PC-3 (cell line): ENCODE measurements around the gene FAM24B. TPM values are rescaled to one million over a fixed set of nuclear protein-coding genes. Genes with fewer than 3 reads are reported as not detected.

Source experiments
- ATAC-seq: fragments of 200-7000 bp; cut with Tn5 transposase; 2 replicates; pipeline ENCODE4 v1.9.1; 2020; ENCODE audit warnings: mild to moderate bottlenecking, moderate library complexity
- BruUV-seq: library from RNA; stranded (reverse); fragments of 400-500 nt; replicated peaks from 2 replicates; lab custom pipeline; 2021; lab: Mats Ljungman, UMichigan
- CTCF ChIA-PET: fragments of 300-600 bp; sonication (Branson Sonifier 250); formaldehyde crosslinking; loops from one replicate; lab custom pipeline; 2022; ENCODE audit warnings: antibody characterized with exemption; lab: Charles Lee
- POLR2A ChIA-PET: fragments of 300-600 bp; sonication (Branson Sonifier 250); formaldehyde crosslinking; loops from one replicate; lab custom pipeline; 2022; ENCODE audit warnings: antibody characterized with exemption; ENCODE audit not compliant: unreplicated experiment; lab: Charles Lee
- DNase-seq: peaks from one replicate; pipeline ENCODE4 v3.0.0-alpha.2; 2015
- H2AFZ ChIP-seq: fragments of 300-600 bp; sonication (generic); 2 replicates; pipeline ENCODE4 v1.6.0; 2016; ENCODE audit warnings: antibody characterized with exemption, low read length
- H3F3A ChIP-seq: fragments of 300-600 bp; sonication (generic); one replicate; pipeline ENCODE4 v1.6.0; 2017; ENCODE audit warnings: antibody characterized with exemption, low read length, control low read depth, mild to moderate bottlenecking; ENCODE audit not compliant: unreplicated experiment
- H3K27ac ChIP-seq: fragments of 300-600 bp; sonication (generic); 2 replicates; pipeline ENCODE4 v1.5.1; 2016; ENCODE audit warnings: mild to moderate bottlenecking, low read length
- H3K27me3 ChIP-seq: fragments of 300-600 bp; sonication (generic); 2 replicates; pipeline ENCODE4 v1.6.1; 2016; ENCODE audit warnings: low read length, mixed read lengths
- H3K36me3 ChIP-seq: fragments of 300-600 bp; sonication (generic); 2 replicates; pipeline ENCODE4 v1.6.1; 2016; ENCODE audit warnings: low read depth, mixed run types, low read length, mixed read lengths
- H3K4me1 ChIP-seq: fragments of 300-600 bp; sonication (generic); 2 replicates; pipeline ENCODE4 v1.5.1; 2016; ENCODE audit warnings: low read length; ENCODE audit not compliant: insufficient read depth
- H3K4me2 ChIP-seq: fragments of 300-600 bp; sonication (generic); 2 replicates; pipeline ENCODE4 v1.6.0; 2016; ENCODE audit warnings: low read length
- H3K4me3 ChIP-seq: fragments of 300-600 bp; sonication (generic); 2 replicates; pipeline ENCODE4 v1.5.1; 2016; ENCODE audit warnings: mild to moderate bottlenecking, low read length, mixed read lengths
- H3K79me2 ChIP-seq: fragments of 300-600 bp; sonication (generic); 2 replicates; pipeline ENCODE4 v1.6.1; 2017; ENCODE audit warnings: low read length, mixed read lengths
- H3K9ac ChIP-seq: fragments of 300-600 bp; sonication (generic); 2 replicates; pipeline ENCODE4 v1.6.0; 2016; ENCODE audit warnings: mild to moderate bottlenecking, low read length
- H3K9me2 ChIP-seq: fragments of 300-600 bp; sonication (generic); replicated peaks from 2 replicates; pipeline ENCODE4 v1.6.1; 2016; ENCODE audit warnings: mixed run types, low read length, mixed read lengths
- H3K9me3 ChIP-seq: fragments of 300-600 bp; sonication (generic); 2 replicates; pipeline ENCODE4 v1.6.1; 2016; ENCODE audit warnings: low read length, mixed read lengths
- H4K20me1 ChIP-seq: fragments of 300-600 bp; sonication (generic); 2 replicates; pipeline ENCODE4 v1.6.1; 2016; ENCODE audit warnings: low read length, mixed read lengths
- CTCF ChIP-seq: fragments of 300-600 bp; sonication (generic); conservative IDR thresholded peaks from 2 replicates; pipeline ENCODE4 v1.5.1; 2017; ENCODE audit warnings: antibody characterized with exemption, low read depth, mild to moderate bottlenecking, low read length
- EZH2 ChIP-seq: fragments of 300-600 bp; sonication (generic); IDR thresholded peaks from one replicate; pipeline ENCODE4 v1.6.1; 2017; ENCODE audit warnings: antibody characterized with exemption, mild to moderate bottlenecking, low read length; ENCODE audit not compliant: unreplicated experiment
- EZH2phosphoT487 ChIP-seq: fragments of 300-600 bp; sonication (generic); IDR thresholded peaks from 2 replicates; pipeline ENCODE4 v1.6.1; 2018; ENCODE audit warnings: mild to moderate bottlenecking, antibody characterized with exemption, low read length, borderline replicate concordance
- intact Hi-C: fragments of 100-400 bp; cut with micrococcal nuclease; formaldehyde crosslinking; loops from 2 replicates; pipeline ENCODE4 v1.9.0; 2023
- total RNA-seq: library from RNA; depleted of rRNA; stranded (reverse); fragments of >200 nt; gene quantifications from 2 replicates; pipeline ENCODE4 v1.2.3, GENCODE V29; 2014

Gene FAM24B
- total RNA-seq, 1 experiment from 2014 or later = 5.2 TPM

- H3K79me2 ChIP-seq = peaks cover 36% of the 10 kb centered on the region
- intact Hi-C loops = no loop called here
- no peaks in the 10 kb centered on the region for H4K20me1 ChIP-seq
- CTCF ChIA-PET = no interaction called here
- H3K27me3 ChIP-seq = no peaks in the 10 kb centered on the region
- H3K4me3 ChIP-seq = no peak overlapping the region
- no peak overlapping the region for H3K4me2 ChIP-seq
- DNase-seq (no peak), ATAC-seq (no peak)
- POLR2A ChIA-PET = no interaction called here
- H3K36me3 ChIP-seq = 0 out of 2 replicates have a peak, but pooled peaks cover 2% of the 10 kb centered on the region
- peaks cover 3% of the 10 kb centered on the region for H3F3A ChIP-seq
- no TSS peak for BruUV-seq
- H3K9ac ChIP-seq = no peak overlapping the region
- H3K27ac ChIP-seq = no peak overlapping the region
- no peaks in the 10 kb centered on the region for H3K9me2 ChIP-seq
- H2AFZ ChIP-seq = no peak overlapping the region
- peaks cover 37% of the 10 kb centered on the region for H3K4me1 ChIP-seq
- TF ChIP-seq EZH2 = no peak
- TF ChIP-seq CTCF = no peak
- TF ChIP-seq EZH2phosphoT487 = no peak
- no peaks in the 10 kb centered on the region for H3K9me3 ChIP-seq
These were observed 31.4 kb downstream of the FAM24B start for GRCh38 chr10:122847782-122848604.

GRCh38 chr10:122845783-122846332 is 33.5 kb downstream of the FAM24B start, which contains the start of gene CUZD1:
CUZD1 (minus strand) TSS chr10:122845857; CDS start chr10:122845843, 14 bp downstream.
- no peak for ATAC-seq

More at GRCh38 chr10:122845783-122846332, 33.5 kb downstream of the FAM24B start, which contains the start of gene CUZD1:
- Histone ChIP-seq H3K9me3 (no peaks in the 10 kb centered on the region), H3F3A (no peaks in the 10 kb centered on the region), H3K27me3 (no peaks in the 10 kb centered on the region), H3K4me3 (no peak within 1 kb of the TSS), H2AFZ (no peak within 1 kb of the TSS), H3K9ac (no peak within 1 kb of the TSS), H3K9me2 (no peaks in the 10 kb centered on the region), H3K4me2 (no peak within 1 kb of the TSS), H3K79me2 (peaks cover 23% of the 10 kb centered on the region), H3K4me1 (peaks cover 15% of the 10 kb centered on the region), H4K20me1 (no peaks in the 10 kb centered on the region), H3K36me3 (0 out of 2 replicates have a peak, but pooled peaks cover 2% of the 10 kb centered on the region), H3K27ac (no peak within 1 kb of the TSS)
- CTCF ChIA-PET = no interaction called here
- BruUV-seq = no TSS peak
- intact Hi-C loops = no loop called here
- POLR2A ChIA-PET = no interaction called here
- TF ChIP-seq EZH2phosphoT487 = no peak
- no peak for TF ChIP-seq EZH2
- no peak for TF ChIP-seq CTCF
- DNase-seq = no peak
